HTERT RPE-1 (cell line): ENCODE data around the gene AOC1.
"Not testable (repeated sequence)": the region's sequence is repeated elsewhere in the genome, so short reads cannot be mapped to it uniquely, and the experiment has no call there.

ENCODE experiments used
- in situ Hi-C: fragments of 300-500 bp; cut with MboI; formaldehyde crosslinking; loops from 4 replicates; pipeline ENCODE4 v1.14.3; 2020; ENCODE audit warnings: low sequenced_read_pairs

Gene AOC1

GRCh38 chr7:150891740-150892139 is 39.4 kb downstream of the AOC1 start:
- in situ Hi-C loops, result no loop called here

- in situ Hi-C loops, result no loop called here
Observed at GRCh38 chr7:150895809-150896208, 43.5 kb downstream of the AOC1 start.

- in situ Hi-C loops, result no loop called here
Observed at GRCh38 chr7:150896562-150897209, 44.4 kb downstream of the AOC1 start.

DNA sequence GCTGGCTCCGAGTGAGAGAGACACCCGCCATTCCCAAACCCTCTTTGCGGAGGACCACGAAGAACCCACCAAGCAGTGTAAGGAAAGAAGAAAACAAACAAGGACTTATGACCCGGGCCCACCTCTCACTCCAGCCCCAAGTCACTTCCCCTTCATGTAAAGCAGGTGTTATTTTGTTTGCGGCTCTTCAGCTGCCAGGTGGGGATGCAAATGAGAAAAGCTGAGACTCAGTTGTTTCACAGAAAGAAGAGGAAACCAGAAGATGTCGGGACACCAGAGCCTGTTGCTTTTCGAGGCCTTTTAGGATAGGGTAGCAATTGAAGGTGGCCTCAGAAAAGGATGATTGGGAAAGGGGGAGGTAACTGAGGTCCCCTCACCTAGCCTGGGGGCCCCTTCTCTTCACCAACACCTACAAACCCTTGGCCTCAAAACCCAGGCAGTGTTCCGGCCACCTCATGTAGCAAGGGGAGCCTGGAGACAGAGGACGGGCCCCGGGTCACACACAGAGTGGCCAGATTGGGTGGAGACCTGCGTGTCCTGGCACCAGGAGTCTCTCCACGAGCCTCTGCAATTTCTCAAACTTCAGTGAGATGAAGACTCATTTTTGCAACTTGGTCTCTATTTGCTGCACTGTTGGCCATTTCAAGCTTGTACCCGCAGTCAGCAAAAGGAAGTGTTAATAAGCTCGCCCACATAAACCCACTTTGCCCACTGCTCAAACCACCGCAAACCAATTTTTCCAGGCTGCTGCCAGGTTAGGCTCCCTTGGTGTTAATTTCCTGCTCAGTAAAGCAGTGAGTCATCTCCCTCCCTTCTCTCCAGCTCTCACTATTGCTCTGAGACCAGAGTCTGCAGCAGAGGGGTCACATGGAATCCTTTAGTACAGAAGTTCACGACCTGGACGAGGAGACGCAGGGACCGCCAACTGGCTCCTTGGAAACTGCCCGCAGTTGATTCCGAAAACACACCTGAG is 45.5 kb downstream of the AOC1 start:
- in situ Hi-C loops, result no loop called here

- in situ Hi-C loops, result no loop called here
Observed at GRCh38 chr7:150898475-150899011, 46.2 kb downstream of the AOC1 start.

DNA sequence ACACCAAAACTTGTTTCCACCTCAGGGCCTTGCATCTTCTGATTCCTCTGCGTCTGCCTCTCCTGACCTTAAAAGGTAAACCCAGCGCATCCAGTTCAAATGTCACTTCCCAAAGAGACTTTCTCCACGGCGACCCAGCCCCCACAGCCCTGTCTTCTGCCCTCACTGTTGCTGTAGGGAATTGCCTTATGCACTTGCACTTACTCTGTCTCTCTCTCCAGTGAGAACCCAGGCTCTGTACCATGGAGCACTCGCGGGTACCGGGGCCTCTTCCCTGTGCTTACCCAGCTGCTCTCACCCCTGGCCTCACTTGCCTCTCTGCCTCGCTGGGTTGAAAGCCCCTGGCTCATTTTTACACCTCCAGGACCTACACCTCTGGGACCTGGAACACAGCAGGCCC is 48.4 kb downstream of the AOC1 start:
- in situ Hi-C loops, result no loop called here

DNA sequence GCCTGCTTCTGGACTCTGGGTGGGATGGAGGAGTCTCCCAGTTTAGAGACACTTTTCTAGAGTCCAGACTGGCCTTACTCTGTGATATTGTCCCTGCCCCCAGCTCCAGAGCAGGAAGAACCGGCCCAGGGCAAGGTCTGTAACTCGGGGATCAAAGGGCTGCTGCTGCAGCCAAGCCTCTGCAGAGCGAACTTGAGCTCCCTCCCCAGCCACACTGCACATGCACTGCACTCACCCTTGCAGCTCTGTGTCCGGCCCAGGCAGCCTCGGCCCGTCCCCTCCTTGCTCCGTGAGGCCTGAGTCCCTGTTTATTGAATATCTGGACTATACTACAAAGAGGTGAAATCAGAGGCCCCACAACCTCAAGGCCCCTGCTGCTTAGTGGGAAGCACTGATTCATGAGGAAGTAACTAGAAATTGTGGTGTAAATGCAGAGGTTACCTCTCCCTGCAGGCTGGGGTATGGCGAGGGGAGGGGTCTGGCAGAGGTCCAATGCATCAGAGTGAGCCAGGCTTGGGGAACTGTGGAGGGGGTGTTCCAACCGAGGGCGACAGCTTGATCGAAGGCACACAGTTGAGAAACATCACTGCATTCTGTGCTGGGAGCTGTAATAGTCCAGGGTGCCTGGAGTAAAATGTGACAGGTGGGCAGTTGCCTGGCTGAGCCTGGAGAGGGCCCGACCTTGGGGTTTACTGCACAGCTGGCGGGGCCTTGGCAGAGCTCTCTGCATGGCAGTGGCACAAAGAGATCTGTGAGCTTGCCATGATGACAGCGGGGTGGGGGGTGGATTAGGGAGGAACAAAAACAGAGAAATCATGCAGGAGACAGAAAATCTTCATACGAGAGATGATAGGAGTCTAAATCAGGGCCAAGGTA is 49.1 kb downstream of the AOC1 start:
- in situ Hi-C loops, result no loop called here

- in situ Hi-C loops, result no loop called here
Observed at GRCh38 chr7:150902078-150903033, 50.0 kb downstream of the AOC1 start.

GRCh38 chr7:150903606-150904005 is 51.3 kb downstream of the AOC1 start:
- in situ Hi-C loops, result no loop called here

DNA sequence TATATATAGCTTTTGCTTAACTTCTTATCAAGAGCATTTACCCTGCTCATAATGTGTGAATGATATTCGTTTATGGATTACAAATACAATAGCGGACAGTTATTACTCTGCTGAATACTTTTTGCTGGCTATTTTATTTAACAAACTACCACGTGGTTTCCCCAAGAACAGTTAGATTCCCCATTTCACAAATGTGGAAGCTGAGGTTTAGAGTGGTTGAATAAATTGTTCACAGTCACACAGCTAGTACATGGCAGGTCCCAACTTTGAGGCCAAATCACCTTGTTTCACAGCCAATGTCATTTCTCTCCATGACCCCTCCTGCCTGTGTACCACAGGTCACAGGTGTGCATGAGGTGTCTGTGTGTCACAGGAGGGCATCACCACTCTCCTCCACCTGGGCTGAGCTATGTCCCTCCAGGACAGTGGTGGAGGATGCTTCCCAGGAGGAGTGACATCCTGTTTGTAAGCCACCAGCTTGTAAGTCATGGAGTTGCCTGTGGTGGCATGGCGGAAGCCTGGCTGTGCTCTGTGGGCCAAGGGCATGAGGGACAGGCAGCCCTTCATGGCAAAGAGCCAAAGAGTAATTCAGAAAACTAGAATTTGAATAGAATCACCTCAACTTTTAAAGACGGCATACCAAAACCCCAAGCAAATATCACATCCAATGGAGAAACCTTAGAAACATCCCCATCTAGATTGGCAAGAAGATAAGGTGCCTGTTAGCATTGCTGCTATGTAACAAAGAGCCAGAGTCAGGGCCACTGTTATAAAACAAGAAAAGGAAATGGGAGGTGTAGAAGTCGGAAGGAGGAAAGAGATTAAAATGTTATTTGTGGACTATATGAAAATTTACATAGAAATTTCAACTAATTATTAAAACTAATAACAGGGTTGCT is 51.9 kb downstream of the AOC1 start:
- in situ Hi-C loops, result no loop called here

GRCh38 chr7:150908173-150908572 is 55.9 kb downstream of the AOC1 start:
- in situ Hi-C loops, result no loop called here

- in situ Hi-C loops, result no loop called here
Observed at GRCh38 chr7:150909200-150909995, 57.1 kb downstream of the AOC1 start.

DNA sequence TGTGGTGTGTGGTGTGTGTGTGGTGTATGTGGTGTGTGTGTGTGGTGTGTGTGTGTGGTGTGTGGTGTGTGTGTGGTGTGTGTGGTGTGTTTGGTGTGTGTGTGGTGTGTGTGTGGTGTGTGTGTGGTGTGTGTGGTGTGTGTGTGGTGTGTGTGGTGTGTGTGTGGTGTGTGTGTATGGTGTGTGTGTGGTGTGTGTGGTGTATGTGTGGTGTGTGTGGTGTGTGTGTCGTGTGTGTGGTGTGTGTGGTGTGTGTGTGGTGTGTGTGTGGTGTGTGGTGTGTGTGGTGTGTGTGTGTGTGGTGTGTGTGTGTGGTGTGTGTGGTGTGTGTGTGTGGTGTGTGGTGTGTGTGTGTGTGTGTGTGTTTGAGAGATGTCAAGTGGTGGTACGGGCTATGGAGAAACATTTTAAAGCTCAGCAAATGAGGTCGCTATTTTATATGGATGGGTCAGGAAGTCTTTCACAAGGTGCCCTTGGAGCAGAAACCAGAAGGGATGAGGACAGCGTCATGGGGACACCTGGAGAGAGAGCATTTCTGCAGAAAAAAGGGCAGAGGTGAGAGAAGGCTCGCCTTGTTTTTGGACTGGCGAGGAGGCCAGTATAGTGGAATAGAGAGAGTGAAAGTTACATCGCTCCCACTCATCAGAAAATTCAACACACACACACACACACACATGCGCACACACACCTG is 58.1 kb downstream of the AOC1 start:
- in situ Hi-C loops, result not testable (repeated sequence)

DNA sequence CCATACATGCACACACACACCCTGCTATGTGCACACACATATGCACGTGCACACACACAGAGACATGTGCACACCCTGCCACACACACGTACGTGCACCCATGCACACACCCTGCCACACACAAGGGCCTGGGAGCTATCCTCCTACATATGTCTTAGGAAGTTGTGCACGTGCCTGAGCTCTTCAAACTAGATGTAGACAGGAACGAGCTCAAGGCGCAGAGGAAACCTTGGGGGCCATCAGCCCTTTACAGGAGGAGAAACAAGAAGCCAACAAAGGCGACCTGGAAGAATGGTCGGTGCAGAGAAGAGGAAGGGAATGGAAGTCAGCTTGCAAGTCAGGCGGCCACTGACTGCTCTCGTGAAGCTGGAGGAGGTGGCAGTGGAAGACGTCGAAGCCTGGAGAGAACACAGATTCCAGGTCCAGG is 58.7 kb downstream of the AOC1 start:
- in situ Hi-C loops, result no loop called here
